Astrocyte of the spinal cord (primary cell): ENCODE measurements around the gene CPEB4.

ENCODE experiments used
- DNase-seq: peaks from one replicate; pipeline ENCODE4 v3.0.0; 2011; ENCODE audit warnings: low read depth, low spot score
- H3K4me3 ChIP-seq: 2 replicates; pipeline ENCODE4 v1.5.1; 2011; ENCODE audit warnings: low read depth, mild to moderate bottlenecking, low read length, moderate library complexity
- in situ Hi-C: cut with HindIII; loops from 2 replicates; pipeline ENCODE4 v1.10.0; 2017; ENCODE audit warnings: low sequenced_read_pairs
- TF ChIP-seq, protein P1 (sequence below): IDR thresholded peaks from 2 replicates; pipeline ENCODE4 v1.5.1; 2012; ENCODE audit warnings: low read depth, mild to moderate bottlenecking, low read length, inconsistent platforms

CPEB4 gene

GRCh38 chr5:173970878-173971650, 82.9 kb downstream of the CPEB4 start:
- no peak for DNase-seq
- TF ChIP-seq, protein P1, sequence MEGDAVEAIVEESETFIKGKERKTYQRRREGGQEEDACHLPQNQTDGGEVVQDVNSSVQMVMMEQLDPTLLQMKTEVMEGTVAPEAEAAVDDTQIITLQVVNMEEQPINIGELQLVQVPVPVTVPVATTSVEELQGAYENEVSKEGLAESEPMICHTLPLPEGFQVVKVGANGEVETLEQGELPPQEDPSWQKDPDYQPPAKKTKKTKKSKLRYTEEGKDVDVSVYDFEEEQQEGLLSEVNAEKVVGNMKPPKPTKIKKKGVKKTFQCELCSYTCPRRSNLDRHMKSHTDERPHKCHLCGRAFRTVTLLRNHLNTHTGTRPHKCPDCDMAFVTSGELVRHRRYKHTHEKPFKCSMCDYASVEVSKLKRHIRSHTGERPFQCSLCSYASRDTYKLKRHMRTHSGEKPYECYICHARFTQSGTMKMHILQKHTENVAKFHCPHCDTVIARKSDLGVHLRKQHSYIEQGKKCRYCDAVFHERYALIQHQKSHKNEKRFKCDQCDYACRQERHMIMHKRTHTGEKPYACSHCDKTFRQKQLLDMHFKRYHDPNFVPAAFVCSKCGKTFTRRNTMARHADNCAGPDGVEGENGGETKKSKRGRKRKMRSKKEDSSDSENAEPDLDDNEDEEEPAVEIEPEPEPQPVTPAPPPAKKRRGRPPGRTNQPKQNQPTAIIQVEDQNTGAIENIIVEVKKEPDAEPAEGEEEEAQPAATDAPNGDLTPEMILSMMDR: no peak

GRCh38 chr5:173971681-173972345, 83.7 kb downstream of the CPEB4 start:
- no peak for DNase-seq
- in situ Hi-C loops: no loop called here
- TF ChIP-seq, protein P1: no peak

More at GRCh38 chr5:173970878-173971650, 82.9 kb downstream of the CPEB4 start:
- H3K4me3 ChIP-seq: no peak overlapping the region
- in situ Hi-C loops: no loop called here

GRCh38 chr5:173972607-173972924, 84.4 kb downstream of the CPEB4 start:
- peak; percentile 4 for DNase-seq
- H3K4me3 ChIP-seq: peak overlapping the region; percentile 44
- TF ChIP-seq, protein P1: no peak
- in situ Hi-C loops: no loop called here

More at GRCh38 chr5:173971681-173972345, 83.7 kb downstream of the CPEB4 start:
- H3K4me3 ChIP-seq: no peak overlapping the region

DNA sequence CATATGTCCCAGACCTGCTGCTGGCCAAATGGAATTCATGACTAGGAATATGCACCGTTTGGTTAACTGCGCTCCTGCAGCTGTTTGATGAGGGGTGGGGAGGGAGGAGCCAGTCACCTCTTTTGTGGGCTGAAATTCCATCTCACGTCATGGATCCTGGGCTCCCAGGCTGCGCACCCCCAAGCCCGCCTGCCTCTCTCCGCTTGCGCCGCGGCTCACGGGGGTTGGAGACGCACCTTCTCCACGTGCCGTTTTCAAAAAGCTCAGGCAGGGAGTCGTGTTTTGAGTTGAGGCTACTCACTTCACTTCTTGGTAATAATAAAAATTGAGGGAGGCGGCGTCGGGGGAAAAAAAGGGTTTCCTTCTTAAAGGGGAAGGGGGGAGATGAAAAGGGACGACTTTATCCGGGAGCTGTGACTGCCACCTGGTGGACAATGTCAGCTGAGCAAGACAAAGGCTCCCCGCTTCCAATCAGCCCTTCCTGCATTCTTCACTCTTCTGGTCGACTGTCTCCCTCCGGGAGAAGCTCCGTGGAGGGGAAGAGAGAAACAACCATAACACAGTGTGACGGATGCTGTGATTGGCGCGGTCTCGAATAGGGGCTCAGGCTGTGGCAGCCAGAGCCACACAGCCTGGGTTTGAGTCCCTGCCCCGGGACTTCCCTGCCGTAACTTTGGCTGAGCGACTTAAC, 84.9 kb downstream of the CPEB4 start:
- H3K4me3 ChIP-seq: peak overlapping the region; percentile 44
- in situ Hi-C loops: no loop called here
- TF ChIP-seq, protein P1: peak; percentile 87
- peak; percentile 82 for DNase-seq

DNA sequence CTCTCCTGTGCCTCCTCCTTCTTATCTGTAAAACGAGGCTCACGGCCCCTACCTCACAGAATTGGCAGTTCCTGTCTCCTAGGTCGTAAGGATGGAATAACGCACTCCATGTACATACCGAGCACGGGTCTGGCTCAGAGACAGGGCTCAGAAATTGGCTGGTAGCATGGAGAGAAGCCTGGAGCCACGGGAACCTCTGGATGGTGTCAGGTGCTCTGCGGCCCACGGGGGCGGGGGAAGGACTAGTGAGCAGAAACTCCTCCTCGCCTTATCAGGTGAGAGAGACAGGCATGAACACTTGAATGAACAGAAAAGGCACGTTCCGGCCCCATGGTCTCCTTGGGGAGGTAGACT, 85.4 kb downstream of the CPEB4 start:
- in situ Hi-C loops: no loop called here
- no peak for DNase-seq

DNA sequence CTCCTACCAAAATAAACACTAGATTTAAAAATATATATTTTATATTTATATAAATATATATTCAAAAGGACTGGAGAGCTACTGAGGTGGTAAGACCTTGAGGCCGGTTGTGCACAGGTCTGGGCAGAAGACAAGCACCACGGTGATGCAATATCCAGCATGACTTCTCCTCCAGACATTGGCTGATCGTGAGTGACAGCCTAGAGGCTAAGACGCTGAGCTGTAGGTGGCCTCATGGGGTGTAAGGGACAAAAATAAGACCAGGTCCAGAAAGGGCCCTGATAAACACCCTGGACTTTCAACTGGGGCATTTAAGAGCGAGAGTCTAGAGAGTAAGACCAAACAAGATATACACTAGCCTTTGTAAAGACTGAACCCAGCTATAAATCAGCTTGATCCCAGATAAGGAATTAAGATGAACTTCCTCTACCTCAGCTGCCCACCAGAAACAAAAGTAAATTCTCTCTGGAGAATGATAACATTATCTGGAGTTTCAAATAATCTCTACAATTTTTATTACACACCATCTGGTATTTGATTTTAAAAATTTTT, 86.6 kb downstream of the CPEB4 start:
- no peak for DNase-seq
- in situ Hi-C loops: no loop called here
- TF ChIP-seq, protein P1: no peak

More for the DNA sequence above, 85.4 kb downstream of the CPEB4 start:
- peak overlapping the region; percentile 44 for H3K4me3 ChIP-seq
- TF ChIP-seq, protein P1: no peak

More for the DNA sequence above, 86.6 kb downstream of the CPEB4 start:
- H3K4me3 ChIP-seq: no peak overlapping the region
